CD4-positive, alpha-beta T cell treated with Interleukin-6 at 100 ng/mL for 8 hours (primary cell): Measurements from ENCODE around the gene RBM24.
"Not testable (repeated sequence)": the region's sequence is repeated elsewhere in the genome, so short reads cannot be mapped to it uniquely, and the experiment has no call there.

Experiments
- DNase-seq: peaks from one replicate; pipeline ENCODE4 v3.0.0-alpha.2; 2020; ENCODE audit warnings: mixed read lengths, low spot score

The RBM24 gene

GRCh38 chr6:17291778-17292177, 10.6 kb downstream of the RBM24 start:
- DNase-seq, result no peak

DNA sequence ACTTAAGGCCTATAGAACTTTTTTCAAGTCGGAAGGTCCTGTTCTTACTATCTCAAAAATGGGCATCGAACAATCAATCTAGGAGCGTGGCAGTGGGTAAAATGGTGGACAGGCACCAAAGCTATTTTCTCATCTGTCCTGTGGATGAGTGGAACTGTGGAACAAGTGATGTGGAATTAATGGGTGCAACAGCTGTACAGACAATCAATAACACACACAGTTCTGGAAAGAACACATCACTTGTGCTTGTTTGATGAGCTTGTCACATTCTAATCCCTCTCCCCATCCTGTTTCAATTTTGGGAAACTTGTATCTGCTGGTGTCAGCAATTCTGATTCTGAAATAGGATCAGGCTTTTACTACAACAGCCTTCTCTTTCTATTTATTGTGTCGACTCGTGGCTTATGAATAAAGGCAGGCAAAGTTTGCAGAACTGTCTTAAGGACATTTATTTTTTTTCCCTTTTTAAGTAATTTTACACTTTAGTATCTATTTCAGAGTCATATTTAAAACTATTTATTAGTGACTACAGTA, 11.5 kb downstream of the RBM24 start:
- no peak for DNase-seq

DNA sequence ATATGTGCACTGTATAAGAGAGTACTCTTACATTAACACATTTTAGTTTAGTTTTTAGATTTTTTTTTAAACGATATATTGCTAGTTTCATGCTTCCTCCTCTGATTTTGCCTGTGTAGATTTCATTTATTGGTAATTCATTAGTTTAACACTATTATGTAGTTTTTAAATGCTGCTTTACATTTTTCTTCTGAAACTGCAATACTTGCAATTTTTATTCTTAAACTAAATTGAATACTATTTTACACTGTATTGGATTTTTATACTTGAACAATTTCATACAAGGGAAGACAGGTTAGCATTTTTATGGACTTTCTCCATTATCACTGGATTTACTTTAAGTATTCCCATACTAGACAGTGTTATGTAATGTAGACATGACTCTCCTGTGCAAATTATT, 12.2 kb downstream of the RBM24 start:
- DNase-seq, result no peak

DNA sequence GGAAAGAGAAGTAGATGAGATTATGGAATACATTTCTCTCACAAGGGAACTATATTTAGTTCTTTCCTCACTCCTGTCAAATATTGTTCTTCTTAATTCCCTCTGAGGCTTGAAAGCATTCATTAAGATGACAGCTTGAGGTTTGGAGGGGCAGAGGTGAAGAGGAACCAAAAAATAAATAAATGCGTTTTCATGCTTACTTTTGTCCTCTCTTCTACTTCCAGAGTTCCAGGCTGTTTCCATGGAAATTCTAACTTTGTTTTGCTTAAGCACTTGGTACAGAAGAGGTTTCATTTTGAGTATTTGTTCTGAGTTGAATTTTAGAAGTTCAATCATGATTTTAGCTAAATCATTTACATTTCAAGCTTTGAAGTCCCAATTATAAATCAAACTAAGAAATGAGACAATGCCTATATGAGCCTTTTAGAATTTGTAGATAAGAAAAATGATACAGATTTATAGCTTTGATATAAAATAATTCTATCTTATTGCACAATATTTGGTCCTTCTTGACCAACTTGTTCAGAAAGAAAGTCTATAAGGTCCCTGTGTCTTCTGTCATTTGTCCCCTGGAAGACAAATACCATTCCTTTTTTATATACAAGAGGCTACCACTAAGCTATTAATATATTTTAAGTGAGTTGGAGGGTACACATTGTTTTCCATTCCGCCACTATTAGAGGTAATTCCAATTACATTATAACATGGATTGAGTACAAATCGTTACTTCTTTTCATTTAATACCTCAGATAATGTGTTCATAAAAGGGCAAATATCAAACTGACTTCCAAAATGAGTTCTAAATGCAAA, 16.3 kb downstream of the RBM24 start:
- no peak for DNase-seq

- no peak for DNase-seq
Observed at GRCh38 chr6:17298257-17298656, 17.1 kb downstream of the RBM24 start.

DNA sequence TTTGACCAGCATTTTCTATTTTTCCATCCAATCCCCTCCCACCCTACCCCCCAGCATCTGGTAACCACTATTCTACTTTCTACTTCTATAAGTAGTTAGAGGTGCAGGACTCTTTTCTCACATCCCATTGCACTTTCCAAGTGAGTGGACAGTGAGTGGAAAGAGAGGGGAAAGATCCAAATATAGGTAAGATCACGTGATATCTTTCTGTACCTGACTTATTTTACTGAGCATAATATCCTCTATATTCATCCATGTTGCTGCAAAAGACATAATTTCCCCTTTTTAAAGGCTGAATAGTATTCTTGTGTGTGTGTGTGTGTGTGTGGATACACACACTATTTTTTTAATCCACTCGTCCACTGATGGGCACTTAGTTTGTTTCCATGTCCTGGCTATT, 18.1 kb downstream of the RBM24 start:
- no peak for DNase-seq

- DNase-seq, result no peak
Observed at GRCh38 chr6:17299750-17300149, 18.6 kb downstream of the RBM24 start.

- DNase-seq, result no peak
Observed at GRCh38 chr6:17300637-17301036, 19.5 kb downstream of the RBM24 start.

DNA sequence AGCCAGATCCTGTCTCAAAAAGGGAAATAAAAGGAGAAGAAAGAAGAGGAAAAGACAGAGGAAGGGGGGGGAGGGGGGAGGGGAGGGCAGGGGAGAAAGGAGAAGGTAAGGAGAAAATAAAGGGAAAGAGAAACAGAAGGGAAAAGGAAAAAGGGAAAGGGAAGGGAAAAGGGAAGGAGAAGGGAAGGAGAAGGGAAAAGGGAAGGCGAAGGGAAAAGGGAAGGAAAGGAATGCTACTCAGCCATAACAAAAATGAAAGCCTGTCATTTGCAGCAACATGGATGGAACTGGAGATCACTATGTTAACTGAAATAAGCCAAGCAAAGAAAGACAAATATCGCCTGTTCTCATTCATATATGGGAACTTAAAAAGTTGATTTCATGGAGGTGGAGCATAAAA, 22.3 kb downstream of the RBM24 start:
- DNase-seq, result no peak

- DNase-seq, result no peak
Observed at GRCh38 chr6:17305219-17306001, 24.2 kb downstream of the RBM24 start.

DNA sequence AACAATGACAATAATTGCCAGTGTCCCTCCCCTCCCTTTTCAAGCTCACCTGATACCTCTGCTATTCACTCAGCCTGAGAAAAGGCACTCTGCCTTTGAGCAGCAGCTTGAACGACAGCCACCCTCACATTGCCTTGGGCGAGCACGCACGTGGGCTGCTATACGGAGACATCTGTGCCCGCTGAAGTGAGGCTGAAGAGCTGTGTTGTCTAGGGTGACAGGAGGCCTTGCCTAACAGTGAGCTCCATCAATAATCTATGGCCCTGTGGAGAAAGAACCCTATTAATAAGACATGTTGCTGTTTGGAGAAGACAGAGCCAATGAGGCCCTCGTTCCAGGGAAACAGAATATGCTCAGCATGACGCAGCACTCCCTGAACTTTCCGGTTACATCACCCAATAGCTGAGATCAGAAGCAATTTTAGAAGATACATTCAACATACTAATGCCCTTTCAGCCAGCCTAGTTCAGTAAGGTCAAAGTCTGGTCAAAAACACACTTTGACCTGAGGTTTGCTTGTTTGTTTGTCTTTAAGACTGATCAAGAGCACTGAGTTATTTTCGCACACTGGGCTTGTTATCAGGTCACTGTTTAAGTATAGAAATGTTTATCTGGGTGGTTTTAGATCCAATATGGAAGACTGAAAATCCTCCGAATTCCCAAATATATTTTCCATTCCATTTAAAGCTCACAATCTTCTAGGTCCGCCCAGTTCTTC, 30.6 kb downstream of the RBM24 start:
- no peak for DNase-seq

GRCh38 chr6:17313238-17313637, 32.1 kb downstream of the RBM24 start:
- DNase-seq, result not testable (repeated sequence)

GRCh38 chr6:17313971-17314370, 32.8 kb downstream of the RBM24 start:
- DNase-seq, result no peak

- DNase-seq, result no peak
Observed at GRCh38 chr6:17315262-17315661, 34.1 kb downstream of the RBM24 start.

DNA sequence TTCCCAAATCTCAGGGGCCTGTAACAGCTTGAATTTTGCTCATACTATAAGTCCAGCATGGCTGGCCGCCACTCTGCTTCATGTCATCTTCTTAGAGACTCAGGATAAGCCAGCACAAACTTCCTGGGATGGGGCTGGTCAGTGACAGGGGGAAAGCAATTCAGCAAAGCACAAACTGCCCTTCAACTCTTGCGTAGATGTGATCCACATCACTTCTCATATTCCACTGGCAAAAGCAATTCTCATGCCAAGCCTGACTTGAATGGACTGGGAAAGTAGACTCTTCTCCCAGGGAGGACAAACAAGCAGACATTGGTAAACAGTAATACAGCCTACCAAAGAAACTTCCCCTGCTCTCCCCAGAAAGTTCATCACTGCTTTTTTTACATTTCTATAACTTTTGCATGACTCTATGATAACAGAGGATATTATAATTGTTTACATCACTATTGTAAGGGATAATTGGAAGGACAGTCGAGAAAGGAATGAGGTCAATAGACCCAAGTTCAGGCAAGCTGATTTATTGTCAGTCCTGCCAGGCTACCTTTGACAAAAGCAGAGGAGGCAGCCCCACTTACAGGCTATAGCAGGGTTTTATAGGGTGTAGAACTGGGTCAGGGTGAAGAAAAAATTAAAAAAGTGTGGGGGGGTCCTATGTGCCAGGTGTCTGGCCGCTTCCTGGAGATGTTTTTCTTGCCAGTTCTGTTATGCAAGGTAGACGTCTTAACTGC, 37.4 kb downstream of the RBM24 start:
- no peak for DNase-seq

- DNase-seq, result not testable (repeated sequence)
Observed at GRCh38 chr6:17320266-17320665, 39.1 kb downstream of the RBM24 start.

DNA sequence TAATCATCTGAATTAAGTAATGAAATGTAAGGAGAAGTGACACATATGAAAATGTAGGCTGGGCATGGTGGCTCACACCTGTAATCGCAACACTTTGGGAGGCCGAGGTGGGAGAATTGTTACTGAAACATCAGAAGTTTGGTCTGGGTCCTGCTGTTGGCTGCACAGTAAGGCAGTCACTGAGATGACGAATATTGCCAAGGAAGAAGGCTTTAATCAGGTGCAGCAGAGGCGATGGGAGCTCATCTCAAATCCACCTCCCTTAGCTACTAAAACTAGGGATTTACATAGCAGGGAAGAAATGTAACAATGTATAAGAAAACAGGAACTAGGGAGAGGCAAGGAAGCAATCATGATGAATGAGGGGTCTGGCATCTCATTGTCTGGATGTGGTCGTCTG, 50.1 kb downstream of the RBM24 start:
- DNase-seq, result no peak

DNA sequence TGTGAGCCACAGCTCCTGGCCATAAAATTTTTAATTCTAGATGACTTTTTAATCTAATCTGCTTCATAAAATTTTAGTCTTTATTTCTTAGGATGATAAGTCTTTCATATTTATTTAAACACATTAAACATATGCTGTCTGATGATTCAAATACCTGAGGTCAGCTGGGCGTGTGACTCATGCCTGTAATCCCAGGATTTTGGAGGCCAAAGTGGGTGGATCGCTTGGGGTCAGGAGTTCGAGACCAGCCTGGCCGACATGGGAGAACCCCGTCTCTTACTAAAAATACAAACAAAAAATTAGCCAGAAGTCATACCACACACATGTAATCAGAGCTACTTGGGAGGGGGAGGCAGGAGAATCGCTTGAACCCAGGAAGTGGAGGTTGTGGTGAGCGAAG, 53.1 kb downstream of the RBM24 start:
- no peak for DNase-seq

- DNase-seq, result no peak
Observed at GRCh38 chr6:17336425-17336824, 55.3 kb downstream of the RBM24 start.

- DNase-seq, result no peak
Observed at GRCh38 chr6:17339308-17339670, 58.1 kb downstream of the RBM24 start.

GRCh38 chr6:17341117-17341805, 60.1 kb downstream of the RBM24 start:
- DNase-seq, result no peak
